HG03460 (cell line): ENCODE data around the gene AEN.
"Not testable (repeated sequence)": the region's sequence is repeated elsewhere in the genome, so short reads cannot be mapped to it uniquely, and the experiment has no call there.

Experiments
- ATAC-seq: cut with Tn5 transposase; IDR thresholded peaks from one replicate; pipeline ENCODE4 v1.9.1; 2021; ENCODE audit not compliant: unreplicated experiment

Gene AEN

DNA sequence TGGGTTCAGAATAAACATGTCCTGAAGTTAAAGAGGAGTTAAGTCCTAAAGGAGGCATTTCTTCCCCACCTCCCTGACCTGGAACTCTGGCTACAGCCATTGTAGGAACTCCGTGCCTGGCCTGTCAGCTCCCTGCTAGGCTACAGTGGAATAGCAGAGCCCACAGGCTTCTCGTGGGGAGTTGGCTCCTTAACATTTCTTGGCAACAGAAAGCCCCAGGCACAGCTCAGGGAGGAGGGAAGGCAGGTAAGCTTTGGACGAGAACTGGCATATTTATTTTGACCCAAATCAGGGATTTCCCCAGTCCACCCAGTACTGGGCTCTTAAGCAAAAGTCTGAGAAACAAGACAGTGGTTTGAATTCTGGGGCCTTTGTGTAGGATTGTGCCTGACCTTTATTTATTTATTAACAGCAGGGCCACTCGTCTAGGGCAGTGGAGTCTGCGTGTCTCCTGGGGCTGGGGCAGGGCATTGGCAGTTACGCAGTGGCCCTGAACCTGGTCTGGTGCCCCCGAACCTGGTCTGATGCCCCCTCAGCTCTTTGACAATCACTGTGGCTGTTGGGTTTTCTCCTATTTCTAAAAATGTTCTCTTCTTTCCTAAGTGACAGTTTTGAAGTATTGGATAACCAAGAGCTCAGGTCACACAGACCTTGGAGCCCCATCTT is 9.8 kb downstream of the AEN start:
- no peak for ATAC-seq

DNA sequence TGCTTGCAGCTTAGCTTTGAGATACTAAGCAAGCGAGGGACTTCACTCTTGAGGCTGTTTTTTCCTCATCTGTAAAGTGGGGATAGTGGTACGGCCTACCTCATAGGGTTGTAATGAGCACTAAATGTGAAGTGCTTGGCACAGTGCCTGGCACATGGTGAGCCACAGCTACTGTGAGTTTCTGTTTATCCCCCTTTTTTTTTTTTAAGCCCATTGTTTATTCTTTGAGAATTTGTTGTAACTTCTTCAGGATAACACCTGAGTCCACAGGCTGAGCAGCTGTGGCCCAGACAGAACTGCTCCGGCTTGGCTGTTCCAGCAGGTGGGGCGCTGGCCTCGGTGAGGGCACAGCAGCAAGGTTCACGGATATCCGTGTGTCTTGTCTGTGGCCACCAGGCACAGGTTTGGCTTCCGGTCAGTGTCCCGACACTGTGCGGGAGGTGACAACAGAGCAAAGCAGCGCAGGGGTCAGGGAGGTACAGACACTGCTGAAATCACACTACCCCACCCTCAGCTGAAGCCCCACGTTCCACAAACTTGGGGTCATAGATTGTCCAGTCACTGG is 10.4 kb downstream of the AEN start:
- ATAC-seq: no peak

DNA sequence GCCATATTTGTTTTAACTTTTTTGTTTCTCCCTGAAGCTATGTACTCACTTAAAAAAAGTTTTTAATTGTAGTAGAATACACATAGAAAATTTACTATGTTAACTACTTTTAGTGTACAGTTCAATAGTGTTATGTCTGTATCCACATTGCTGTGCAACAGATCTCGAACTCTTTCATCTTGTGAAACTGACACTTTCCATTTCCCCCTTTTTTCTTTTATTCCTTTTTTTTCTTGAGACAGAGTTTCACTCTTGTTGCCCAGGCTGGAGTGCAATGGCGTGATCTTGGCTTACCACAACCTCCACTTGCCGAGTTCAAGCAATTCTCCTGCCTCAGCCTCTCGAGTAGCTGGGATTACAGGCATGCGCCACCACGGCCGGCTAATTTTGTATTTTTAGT is 11.7 kb downstream of the AEN start:
- not testable (repeated sequence) for ATAC-seq

DNA sequence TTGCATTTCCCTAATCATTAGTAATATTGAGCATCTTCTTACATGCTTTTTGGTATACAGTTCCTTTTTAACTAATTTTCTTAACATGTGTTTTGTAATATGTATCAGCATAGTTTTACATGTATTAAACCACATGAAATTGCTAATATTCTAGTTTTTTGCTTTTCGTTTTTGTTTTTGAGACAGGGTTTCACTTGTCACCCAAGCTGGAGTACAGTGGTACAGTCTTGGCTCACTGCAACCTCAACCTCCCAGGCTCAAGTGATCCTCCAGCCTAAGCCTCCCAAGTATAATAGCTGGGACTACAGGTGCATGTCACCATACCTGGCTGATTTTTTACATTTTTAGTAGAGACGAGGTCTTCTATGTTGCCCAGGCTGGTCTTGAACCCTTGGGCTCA is 13.3 kb downstream of the AEN start:
- no peak for ATAC-seq

DNA sequence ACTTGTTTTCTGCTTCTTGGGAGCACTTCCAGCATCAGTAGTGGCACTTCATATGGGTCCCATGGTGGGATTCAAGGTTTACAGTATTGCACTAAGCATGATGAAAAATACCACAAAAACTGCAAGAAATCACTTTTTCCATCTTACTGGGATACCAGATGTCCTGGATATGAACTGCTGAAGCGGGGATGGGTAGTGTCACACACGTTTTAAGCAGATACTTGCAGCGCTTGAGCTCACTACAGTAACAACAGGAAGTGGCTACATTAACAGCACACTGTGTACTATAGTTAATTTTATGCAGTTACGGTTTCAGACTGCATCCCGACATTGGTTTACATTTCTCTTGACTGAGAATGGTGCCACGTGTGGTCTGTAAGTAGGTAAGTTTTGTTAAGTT is 14.2 kb downstream of the AEN start:
- peak; percentile 31 for ATAC-seq

DNA sequence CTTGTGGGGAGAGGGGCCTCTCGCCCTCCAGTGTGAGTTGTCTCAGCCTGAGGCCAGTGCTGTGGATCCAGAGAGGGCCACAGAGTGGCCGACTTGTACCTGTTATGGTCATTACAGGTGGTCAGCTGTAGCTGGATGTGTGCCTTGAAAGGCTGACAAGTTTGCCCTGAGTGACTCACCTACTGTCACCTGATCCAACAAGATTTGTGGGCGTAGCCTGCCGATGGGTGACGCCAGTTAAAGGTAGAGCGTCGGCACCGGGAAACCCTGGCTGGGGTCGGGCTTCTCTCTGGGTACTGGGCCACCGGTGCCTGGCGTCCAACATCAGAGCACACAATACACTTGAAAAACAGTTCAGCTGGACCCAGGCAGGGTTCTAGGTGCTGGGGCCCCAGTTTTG is 14.9 kb downstream of the AEN start:
- no peak for ATAC-seq

DNA sequence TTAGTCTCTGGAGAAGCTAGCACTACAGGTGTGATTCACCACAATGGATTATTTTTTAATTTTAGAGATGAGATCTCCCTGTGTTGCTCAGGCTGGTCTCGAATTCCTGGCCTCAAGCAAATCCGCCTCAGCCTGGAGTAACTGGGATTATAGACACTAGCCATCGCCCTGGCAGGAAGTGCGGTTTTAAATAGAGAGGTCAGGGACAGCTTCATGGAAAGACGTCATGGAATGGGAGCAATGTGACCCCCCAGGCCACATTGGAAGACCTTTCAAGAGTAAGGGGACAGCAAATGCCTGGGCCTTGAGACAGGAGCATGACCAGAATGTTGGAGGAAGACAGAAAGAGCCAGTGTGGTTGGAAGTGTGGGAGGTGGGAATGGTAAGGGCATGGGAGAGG is 15.5 kb downstream of the AEN start:
- no peak for ATAC-seq

DNA sequence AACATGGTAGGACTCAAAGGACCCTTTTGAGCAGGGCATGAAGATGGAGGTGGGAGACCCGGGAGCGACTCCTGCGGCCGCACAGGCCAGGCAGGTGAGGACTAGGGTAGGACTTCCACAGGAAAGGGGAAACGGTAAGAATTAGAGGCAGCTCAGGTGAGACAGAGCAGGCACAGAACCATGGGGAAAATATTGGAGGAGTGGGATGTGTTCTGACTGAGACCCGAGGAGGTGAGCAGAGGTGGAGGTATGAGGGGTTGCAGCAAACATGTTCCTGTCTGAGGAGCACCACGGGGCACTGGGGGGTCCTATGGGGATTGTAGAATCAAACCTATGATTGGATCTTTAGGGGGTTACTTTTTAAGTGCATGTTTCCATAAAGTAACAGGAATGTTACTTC is 16.3 kb downstream of the AEN start:
- ATAC-seq: no peak

DNA sequence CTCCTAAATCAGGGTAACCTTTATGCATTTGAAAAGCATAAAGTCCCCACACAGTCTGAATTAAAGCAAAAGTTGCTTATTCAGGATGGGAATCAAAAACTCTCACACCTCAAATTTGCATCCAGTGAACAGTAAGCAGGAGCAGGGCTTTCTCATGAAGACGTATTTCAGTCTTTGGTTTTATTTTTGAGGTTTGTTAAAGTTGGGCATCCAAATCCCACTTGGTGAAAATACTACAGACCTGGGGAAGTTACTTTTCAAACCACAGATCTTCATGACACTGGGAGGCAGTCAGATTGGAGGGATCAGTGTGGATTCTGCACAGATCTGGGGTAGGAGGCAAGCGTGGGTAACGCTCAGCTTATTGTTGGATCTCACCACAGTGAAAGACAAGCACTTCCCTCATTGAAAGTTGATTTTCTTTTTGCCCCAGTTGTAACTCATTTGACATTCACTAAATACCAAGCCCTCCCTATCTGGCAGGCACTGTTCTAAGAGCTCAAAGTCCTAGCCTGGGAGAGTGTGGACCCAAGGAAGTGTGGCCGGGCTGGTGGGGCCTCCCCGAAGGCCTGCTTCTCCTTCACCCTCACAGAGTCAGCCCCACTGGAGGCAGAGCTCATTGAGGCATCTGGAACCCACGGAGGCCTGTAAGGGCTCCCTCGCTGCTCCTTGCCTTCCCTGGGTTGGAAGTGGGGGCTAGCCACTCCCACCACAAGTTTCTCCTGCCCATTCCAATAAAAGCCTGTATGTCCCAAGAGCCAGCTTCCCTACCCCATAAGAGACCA is 16.9 kb downstream of the AEN start:
- no peak for ATAC-seq

DNA sequence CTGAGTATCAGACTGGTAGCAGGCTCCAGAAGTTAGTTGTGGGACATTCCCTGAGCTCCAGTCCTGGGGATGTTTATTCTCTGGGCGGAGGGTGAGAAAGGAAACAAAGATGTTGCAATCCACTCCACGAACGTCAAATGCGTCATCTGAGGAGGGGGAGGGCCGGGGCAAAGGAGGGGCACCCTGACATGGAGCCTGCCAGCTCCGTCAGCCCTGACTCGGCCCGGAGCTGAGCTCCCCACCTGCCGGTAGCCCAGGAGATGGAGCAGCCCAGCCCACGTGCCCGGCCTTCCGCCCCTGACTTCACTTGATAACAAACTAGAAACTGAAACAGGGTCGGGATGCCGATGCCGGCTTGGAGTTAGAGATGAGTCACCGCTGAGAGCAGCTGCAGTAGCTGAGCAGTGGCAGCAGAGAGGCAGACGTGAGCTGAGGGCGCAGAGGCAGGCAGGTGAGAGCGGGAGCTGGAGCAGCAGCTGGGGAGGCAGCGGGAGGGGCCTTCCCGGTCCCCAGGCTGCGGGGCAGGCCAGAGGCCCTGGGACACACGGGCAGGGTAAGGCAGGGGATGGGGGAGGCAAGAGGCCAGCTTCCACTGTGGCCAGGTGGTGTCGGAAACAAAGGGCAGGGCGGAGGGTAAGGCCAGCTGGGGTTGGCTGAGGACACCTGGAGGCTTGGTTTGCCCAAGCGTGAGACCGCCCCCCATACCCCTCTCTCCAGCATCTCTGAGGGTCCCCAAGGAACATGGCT is 17.7 kb downstream of the AEN start, which contains the start of gene ISG20:
Gene ISG20, plus strand, starts transcription at position 391 of the 747 bp plus-strand sequence. Its CDS starts 351 bp downstream, at position 742.
- peak; percentile 65 for ATAC-seq

DNA sequence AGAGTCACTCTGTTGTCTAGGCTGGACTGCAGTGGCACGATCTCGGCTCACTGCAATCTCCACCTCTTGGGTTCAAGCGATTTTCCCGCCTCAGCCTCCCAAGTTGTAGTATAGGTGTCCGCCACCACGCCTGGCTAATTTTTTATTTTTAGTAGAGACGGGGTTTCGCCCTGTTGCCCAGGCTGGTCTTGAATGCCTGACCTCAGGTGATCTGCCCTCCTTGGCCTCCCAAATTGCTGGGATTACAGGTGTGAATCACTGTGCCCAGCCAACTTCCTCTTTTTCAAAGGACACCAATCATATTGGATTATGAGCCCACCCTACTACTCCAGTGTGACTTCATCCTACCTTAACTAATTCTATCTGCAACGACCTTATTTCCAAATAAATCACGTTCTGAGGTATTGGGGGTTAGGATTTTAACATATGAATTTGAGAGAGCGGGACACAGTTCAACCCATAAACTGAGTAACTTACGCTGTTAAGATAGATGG is 20.9 kb downstream of the AEN start:
- ATAC-seq: no peak

DNA sequence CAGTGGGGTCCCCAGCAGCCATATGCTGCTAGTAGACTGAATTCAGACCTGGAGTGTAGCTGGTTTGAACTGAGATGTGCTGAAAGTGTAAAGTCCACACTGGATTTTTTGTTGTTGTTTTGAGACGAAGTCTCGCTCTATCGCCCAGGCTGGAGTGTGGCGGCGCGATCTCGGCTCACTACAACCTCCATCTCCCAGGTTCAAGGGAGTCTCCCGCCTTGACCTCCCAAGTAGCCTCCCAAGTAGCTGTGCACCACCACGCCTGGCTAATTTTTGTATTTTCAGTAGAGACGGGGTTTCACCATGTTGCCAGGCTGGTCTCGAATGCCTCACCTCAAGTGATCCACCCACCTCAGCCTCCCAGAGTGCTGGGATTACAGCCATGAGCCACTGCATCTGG is 21.4 kb downstream of the AEN start:
- not testable (repeated sequence) for ATAC-seq

DNA sequence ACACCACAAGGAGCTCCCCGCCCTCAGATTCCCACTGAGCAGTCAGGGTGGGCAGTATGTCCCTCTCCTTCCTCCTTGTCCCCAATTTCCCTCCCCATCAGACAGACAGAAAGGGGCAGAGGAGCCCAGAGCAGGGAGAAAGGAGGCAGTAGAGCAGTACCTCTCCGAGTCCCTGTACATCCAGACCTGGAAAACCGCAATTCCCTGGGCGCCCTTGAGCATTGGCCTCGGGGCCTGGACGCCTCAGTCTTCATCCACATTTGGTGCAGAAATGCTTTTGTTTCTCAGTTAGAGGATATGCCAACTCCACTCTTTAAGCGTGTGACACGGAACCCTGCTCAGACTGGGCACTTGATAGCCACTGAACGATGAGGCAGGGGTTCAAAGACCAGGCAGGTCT is 23.6 kb downstream of the AEN start:
- no peak for ATAC-seq

DNA sequence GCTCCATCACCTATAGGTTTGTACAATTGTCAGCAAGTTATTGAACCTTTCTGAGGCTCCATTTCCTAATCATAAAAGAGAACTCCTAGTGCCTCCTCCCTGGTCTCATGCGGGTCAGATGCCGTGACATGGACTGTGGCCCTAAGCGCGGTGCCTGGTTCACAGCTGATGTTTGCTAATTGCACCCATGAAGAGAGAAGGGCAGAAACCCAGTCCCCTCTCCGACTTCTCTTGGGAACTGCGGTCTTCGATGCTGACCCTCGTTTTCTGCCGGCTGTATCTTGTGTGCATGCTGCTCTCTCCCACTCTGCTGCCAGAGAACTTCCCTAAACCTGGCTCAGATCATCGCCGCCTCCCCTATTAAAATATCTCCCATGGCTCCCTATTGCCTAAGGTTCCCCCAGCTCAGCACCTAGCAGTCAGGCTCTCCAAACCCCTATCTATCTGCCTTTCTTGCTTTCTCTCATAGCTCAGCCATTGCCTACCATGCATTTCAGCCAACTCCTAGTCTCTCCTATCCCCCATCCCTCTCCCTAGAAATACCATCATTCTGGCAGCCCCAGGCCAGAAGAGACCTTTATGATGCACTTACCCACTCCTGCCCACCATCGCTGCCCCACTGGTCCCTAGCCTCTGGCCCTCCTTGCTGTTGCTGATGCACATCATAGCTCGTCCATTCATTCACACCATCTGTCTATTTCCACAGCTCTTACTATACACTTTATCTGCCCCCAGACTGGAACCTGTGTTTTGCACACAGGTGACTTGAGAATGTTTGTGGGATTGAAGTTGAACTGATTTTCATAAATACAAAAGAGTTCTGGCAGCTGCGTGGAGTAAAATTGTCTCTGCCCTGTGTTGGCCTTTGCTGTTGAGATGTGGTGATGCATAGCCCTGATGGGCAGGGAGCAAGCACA is 24.3 kb downstream of the AEN start:
- ATAC-seq: no peak

DNA sequence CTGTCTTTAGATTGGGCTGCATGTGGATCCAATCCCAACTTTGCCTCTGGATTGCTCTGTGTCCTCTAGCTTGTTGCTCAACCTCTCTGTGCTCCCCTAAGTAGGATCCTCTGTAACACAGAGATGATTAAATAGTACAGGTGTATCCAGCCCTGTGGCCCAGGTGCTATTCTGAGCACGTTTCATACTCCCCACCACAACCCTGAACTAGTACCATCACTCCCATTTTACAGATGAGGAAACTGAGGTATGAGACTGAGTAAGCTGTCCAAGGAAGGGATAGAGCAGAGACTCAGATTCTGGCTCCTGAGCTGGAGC is 24.9 kb downstream of the AEN start:
- no peak for ATAC-seq

DNA sequence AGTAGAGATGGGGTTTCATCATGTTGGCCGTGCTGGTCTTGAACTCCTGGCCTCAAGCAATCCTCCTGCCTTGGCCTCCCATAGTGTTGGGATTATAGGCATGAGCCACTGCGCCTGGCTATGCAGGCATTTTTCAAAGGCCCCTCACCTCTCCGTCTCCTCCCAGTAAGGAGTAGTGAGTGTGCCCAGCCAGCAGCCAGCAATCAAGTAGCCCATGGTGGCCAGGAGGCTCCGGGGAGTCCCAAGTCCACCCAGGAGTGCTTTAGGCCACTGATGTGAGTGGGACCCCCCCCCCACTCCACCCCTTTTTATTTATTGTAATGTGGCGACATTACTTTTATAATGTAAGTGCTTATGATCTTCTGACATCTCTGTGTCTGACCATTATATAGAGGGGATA is 25.8 kb downstream of the AEN start:
- no peak for ATAC-seq

DNA sequence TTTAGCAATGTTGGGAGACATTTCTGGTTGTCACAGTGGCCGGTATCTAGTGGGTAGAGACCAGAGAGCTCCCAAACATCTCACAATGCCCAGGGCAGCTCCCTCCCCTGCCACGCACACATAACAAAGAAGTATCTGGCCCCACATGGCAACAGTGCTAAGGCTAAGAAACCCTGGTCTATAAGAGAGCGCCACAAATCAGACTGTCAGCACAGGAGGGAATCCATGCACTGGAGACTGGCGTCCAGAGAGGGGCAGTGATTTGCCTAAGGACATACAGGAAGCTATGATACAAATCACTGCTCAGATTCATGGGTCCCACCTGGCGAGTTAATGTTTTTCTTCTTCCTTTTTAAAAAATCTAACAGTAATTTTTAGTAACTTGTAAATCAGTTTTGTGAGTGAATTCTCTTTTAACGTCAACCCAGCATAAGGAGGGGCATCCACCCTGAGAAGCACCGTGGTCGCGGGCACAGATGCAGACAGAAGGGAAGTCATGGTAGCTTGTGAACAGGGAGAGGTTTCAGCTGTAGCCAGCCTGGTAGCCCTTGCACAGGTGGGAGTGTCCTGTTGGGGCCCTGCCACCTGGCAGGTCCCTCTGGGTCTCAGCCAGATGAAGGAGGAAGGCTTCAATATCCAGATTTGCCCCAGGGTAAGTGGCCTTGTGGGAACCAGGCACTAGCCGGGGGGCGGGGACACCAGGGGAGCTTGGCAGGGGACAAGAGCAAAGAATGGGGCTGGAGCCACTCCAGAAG is 26.4 kb downstream of the AEN start:
- no peak for ATAC-seq

DNA sequence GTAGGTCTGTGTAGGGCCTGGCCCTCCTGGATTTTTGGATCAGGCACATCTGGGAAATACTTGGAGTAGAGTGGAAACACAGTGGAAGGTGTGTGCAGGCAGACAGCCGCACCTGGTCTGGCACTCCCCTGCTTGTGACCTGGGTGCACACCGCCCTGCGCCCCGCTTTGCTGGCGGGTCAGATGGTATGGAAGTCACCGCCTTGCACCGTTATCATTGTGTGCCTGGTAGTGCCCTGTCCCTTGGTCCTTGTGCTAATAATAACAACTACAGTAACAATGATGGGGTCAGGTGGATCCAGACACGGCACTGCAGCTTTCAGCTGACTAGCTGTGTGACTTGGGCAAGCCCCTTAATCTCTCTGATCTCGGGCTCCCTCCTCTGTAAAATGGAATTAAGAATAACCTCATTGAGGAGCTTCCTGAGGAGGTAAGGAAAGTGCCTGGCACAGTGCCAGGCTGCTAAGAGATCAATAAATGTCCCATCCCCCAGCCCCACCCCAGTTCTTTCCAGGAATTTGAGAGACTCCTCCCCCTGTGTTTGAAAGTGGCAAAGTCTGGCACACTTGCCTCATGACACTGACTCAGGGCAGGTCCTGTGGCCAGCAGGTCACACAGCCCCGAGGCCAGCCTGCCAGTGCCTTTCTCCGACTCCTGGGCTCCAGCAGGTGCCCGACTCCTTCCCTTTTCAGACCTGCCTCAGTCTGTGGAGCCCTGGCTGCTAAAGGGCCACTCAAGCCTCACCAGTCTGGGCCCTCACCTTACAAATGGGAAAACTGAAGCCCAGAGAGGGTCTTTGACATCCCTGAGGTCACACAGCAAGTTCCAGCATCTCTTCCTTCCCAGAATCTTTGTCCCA is 27.4 kb downstream of the AEN start:
- no peak for ATAC-seq

DNA sequence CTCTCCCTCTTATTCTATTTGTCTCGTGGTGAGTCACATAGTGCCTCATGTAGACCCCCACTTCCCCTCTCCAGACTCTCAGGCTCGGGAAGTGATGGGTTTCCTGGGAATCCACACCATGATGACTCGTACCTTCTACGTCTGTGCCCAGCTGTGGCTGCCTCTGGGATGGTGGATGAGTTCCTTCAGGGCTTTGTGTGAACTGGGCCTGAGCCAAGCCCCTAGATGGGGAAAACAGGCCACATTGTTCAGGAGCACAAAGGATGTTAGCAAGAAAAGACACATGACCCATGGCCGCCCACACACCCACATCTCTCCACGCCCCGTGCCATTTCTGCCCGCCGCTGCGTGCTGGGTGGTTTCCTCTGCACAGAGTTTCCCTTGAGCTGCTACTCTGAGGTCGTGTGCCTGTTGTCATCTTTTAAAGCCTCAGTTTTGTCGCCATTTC is 28.2 kb downstream of the AEN start:
- peak; percentile 64 for ATAC-seq
